Nucleus accumbens (tissue), 56 donors: ENCODE measurements around the gene FBXL7.

Experiments
- DNase-seq, 56 donors: peaks; one replicate each; lab custom pipeline; 2025; lab: John Stamatoyannopoulos, UW

FBXL7 gene

GRCh38 chr5:15959370-15960164 is 459.6 kb downstream of the FBXL7 start:
- DNase-seq, result no peak

- DNase-seq, result no peak
These were observed 466.2 kb downstream of the FBXL7 start for GRCh38 chr5:15966066-15966640.

- no peak for DNase-seq
These were observed 466.7 kb downstream of the FBXL7 start for GRCh38 chr5:15966651-15967050.

- no peak for DNase-seq
These were observed 469.0 kb downstream of the FBXL7 start for GRCh38 chr5:15968993-15969392.

- no peak for DNase-seq
These were observed 477.9 kb downstream of the FBXL7 start for GRCh38 chr5:15977851-15978250.

GRCh38 chr5:15980835-15981234 is 480.9 kb downstream of the FBXL7 start:
- DNase-seq, result no peak

- DNase-seq, result no peak
These were observed 483.4 kb downstream of the FBXL7 start for GRCh38 chr5:15983392-15983791.
